DND-41 (cell line): ENCODE measurements around the gene YARS1.

Experiments used
- ATAC-seq: fragments of 200-7000 bp; cut with Tn5 transposase; 3 replicates; pipeline ENCODE4 v1.9.1; 2021; ENCODE audit warnings: low read depth; ENCODE audit not compliant: insufficient read depth
- DNase-seq: peaks from one replicate; pipeline ENCODE4 v3.0.0-alpha.2; 2020
- H2AFZ ChIP-seq: 2 replicates; pipeline ENCODE4 v1.6.0; 2012; ENCODE audit warnings: low read depth, low read length
- H3K27ac ChIP-seq: 2 replicates; pipeline ENCODE4 v1.5.1; 2012; ENCODE audit warnings: low read length, inconsistent platforms
- H3K27me3 ChIP-seq: fragments of 200-600 bp; sonication (generic); 2 replicates; pipeline ENCODE4 v1.6.0; 2012; ENCODE audit warnings: low read length, mild to moderate bottlenecking, inconsistent platforms; ENCODE audit not compliant: insufficient read depth, poor library complexity
- H3K36me3 ChIP-seq: 2 replicates; pipeline ENCODE4 v1.5.1; 2012; ENCODE audit warnings: low read length, inconsistent platforms; ENCODE audit not compliant: insufficient read depth
- H3K4me1 ChIP-seq: 2 replicates; pipeline ENCODE4 v1.5.1; 2012; ENCODE audit warnings: mild to moderate bottlenecking, low read length; ENCODE audit not compliant: insufficient read depth
- H3K4me2 ChIP-seq: 2 replicates; pipeline ENCODE4 v1.6.0; 2012; ENCODE audit warnings: mild to moderate bottlenecking, moderate library complexity, low read length, inconsistent platforms; ENCODE audit not compliant: insufficient read depth
- H3K4me3 ChIP-seq, 2 experiments: fragments of 200-600 bp in 1 of 2; shearing (Covaris generic) in 1 of 2; 2 replicates each; pipeline ENCODE4 v1.5.1; 2012 to 2016; ENCODE audit warnings: inconsistent platforms in 2 of 2, low read length in 2 of 2, mild to moderate bottlenecking in 2 of 2, low read depth in 1 of 2, moderate library complexity in 1 of 2
- H3K79me2 ChIP-seq: 2 replicates; pipeline ENCODE4 v1.6.0; 2012; ENCODE audit warnings: low read length, inconsistent platforms; ENCODE audit not compliant: insufficient read depth
- H3K9ac ChIP-seq: 2 replicates; pipeline ENCODE4 v1.6.0; 2012; ENCODE audit warnings: low read depth, mild to moderate bottlenecking, inconsistent platforms, low read length, moderate library complexity
- H3K9me3 ChIP-seq: 2 replicates; pipeline ENCODE4 v1.5.1; 2012; ENCODE audit warnings: low read length, moderate library complexity, mild to moderate bottlenecking, inconsistent platforms; ENCODE audit not compliant: insufficient read depth, severe bottlenecking
- H4K20me1 ChIP-seq: 2 replicates; pipeline ENCODE4 v1.6.0; 2012; ENCODE audit warnings: low read length; ENCODE audit not compliant: insufficient read depth
- EZH2 ChIP-seq: IDR thresholded peaks from 3 replicates; pipeline ENCODE4 v1.6.1; 2012; ENCODE audit warnings: borderline replicate concordance, low read depth, mild to moderate bottlenecking, moderate library complexity, low read length, inconsistent platforms; ENCODE audit not compliant: severe bottlenecking
- TF ChIP-seq, protein P1 (sequence below): IDR thresholded peaks from 2 replicates; pipeline ENCODE4 v1.5.1; 2012; ENCODE audit warnings: borderline replicate concordance, low read length, moderate library complexity, mild to moderate bottlenecking; ENCODE audit not compliant: poor library complexity, severe bottlenecking; ENCODE audit errors: extremely low read depth

Gene YARS1

DNA sequence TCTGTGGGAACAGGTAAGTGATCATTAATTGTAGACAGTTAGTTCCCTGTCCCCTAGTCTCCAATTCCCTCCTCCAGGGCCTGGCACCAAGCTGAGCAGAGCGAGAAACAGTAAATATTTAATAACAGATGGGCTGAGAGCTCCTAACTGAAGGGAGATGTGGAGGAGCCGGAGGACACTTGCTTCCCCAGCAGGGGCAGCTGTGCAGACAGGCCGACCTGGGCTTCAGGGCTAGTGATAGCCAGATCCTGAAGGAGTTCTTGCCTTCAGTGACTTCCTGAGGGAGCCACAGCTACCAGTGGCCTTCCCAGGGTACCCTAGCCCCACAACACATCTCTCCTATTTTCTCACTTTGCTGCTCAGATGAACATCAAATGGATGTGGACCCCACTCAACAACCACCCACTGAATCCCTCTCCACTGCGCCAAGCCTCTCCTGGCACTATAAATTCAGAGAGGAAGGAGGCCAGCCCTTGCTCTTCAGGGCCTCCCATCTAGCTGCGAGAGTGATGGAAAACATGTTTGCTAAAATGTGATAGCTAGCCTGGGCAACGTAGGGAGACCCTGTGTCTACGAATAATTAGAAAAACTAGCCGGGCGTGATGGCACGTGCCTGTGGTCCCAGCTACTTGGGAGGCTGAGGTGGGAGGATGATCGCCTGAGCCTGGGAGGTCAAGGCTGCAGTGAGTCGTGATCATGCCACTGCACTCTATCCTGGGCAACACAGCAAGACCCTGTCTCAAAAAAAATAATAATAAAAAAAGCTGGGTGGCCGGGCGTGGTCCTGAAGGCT is 87.7 kb downstream of the YARS1 start:
- Histone ChIP-seq H3K27me3 (no peaks in the 10 kb centered on the region), H3K4me2 (no peak overlapping the region), H3K4me1 (peaks cover 15% of the 10 kb centered on the region), H3K9me3 (no peaks in the 10 kb centered on the region), H3K9ac (no peak overlapping the region), H3K36me3 (no peaks in the 10 kb centered on the region), H3K27ac (no peak overlapping the region), H3K79me2 (no peaks in the 10 kb centered on the region), H2AFZ (no peak overlapping the region), H3K4me3 (no peak overlapping the region), H4K20me1 (no peaks in the 10 kb centered on the region)
- DNase-seq (no peak), ATAC-seq (no peak)
- no peak for TF ChIP-seq EZH2
- TF ChIP-seq, protein P1, sequence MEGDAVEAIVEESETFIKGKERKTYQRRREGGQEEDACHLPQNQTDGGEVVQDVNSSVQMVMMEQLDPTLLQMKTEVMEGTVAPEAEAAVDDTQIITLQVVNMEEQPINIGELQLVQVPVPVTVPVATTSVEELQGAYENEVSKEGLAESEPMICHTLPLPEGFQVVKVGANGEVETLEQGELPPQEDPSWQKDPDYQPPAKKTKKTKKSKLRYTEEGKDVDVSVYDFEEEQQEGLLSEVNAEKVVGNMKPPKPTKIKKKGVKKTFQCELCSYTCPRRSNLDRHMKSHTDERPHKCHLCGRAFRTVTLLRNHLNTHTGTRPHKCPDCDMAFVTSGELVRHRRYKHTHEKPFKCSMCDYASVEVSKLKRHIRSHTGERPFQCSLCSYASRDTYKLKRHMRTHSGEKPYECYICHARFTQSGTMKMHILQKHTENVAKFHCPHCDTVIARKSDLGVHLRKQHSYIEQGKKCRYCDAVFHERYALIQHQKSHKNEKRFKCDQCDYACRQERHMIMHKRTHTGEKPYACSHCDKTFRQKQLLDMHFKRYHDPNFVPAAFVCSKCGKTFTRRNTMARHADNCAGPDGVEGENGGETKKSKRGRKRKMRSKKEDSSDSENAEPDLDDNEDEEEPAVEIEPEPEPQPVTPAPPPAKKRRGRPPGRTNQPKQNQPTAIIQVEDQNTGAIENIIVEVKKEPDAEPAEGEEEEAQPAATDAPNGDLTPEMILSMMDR: no peak

DNA sequence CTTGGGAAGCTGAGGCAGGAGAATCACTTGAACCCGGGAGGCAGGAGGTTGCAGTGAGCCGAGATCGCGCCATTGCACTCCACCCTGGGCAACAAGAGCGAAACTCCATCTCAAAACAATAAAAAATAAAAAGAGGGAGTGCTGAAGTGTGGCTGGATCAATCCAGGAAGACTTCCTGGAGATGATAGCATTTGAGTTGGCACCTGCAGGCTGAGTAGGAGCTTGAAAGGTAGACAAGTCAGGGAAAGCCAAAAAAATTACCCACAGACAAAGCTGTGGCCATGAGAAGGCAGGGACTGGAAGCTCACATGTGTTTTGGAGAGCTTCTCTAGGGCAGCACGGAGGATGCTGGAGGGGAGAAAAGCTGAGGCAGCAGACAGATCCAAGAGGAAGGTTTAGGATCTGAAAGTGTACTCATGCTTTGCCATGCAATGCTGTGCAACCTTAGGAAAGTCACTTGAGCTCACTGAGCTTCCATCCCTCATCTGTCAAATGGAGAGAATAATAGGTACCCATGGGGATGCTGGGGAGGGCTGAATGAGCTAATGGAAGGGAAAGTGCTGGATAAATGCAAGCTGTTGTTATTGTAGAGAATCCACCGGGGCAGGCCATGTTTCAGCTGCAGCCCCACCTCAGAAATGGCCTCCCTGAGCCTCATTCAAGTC is 88.6 kb downstream of the YARS1 start:
- no peak for DNase-seq
- Histone ChIP-seq H3K79me2 (no peaks in the 10 kb centered on the region), H3K9ac (no peak overlapping the region), H3K4me3 (no peak overlapping the region), H3K9me3 (no peaks in the 10 kb centered on the region), H3K27ac (no peak overlapping the region), H4K20me1 (no peaks in the 10 kb centered on the region), H3K4me1 (peaks cover 15% of the 10 kb centered on the region), H3K36me3 (no peaks in the 10 kb centered on the region), H3K27me3 (no peaks in the 10 kb centered on the region), H3K4me2 (no peak overlapping the region), H2AFZ (no peak overlapping the region)
- TF ChIP-seq, protein P1: no peak
- no peak for TF ChIP-seq EZH2
- ATAC-seq: no peak

DNA sequence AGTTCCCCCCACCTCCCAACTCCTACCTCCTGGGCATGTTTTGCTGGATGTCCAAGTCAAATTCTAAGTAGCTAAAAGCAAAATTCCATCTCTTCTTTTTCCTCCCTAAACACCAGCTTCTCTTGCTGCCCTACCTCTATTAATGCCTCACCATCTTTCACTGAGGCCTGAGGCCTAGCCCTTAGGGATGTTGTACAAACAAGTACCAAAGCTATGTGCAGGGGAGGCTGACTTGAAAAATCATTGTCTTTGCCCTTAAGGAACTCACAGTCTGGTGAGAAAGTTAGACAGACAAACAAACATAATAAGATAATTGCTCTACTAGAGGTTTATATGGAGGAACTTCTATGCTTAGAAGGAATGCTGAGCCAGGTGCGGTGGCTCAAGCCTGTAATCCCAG is 89.3 kb downstream of the YARS1 start:
- TF ChIP-seq, protein P1: no peak
- no peak for TF ChIP-seq EZH2
- no peak overlapping the region for H3K27ac ChIP-seq
- no peaks in the 10 kb centered on the region for H3K27me3 ChIP-seq
- H3K4me1 ChIP-seq: peaks cover 15% of the 10 kb centered on the region
- DNase-seq (no peak), ATAC-seq (no peak)
- H3K36me3 ChIP-seq: no peaks in the 10 kb centered on the region
- no peaks in the 10 kb centered on the region for H3K9me3 ChIP-seq
- H3K9ac ChIP-seq: no peak overlapping the region
- H3K79me2 ChIP-seq: no peaks in the 10 kb centered on the region
- H3K4me2 ChIP-seq: no peak overlapping the region
- H3K4me3 ChIP-seq: no peak overlapping the region
- no peak overlapping the region for H2AFZ ChIP-seq
- no peaks in the 10 kb centered on the region for H4K20me1 ChIP-seq
